HG03378 (cell line): ENCODE results near the gene PRG3.

ENCODE experiments used
- ATAC-seq: cut with Tn5 transposase; IDR thresholded peaks from one replicate; pipeline ENCODE4 v1.9.1; 2021; ENCODE audit warnings: mild to moderate bottlenecking, moderate library complexity; ENCODE audit not compliant: unreplicated experiment

The PRG3 gene

GRCh38 chr11:57380975-57381374 lies at the start of gene PRG3:
PRG3 (minus strand) TSS chr11:57381150; CDS start chr11:57380708, 442 bp downstream.
- no peak for ATAC-seq

- ATAC-seq, result no peak
Measured at GRCh38 chr11:57429946-57430345, 49.0 kb upstream of the PRG3 start.

- ATAC-seq, result no peak
Measured at GRCh38 chr11:57428643-57429042, 47.7 kb upstream of the PRG3 start.

GRCh38 chr11:57427727-57428082 lies 46.8 kb upstream of the PRG3 start:
- no peak for ATAC-seq

GRCh38 chr11:57426929-57427726 lies 46.2 kb upstream of the PRG3 start, which contains the start of gene SLC43A3:
SLC43A3 (minus strand) TSS chr11:57427121; CDS start chr11:57426172, 949 bp downstream.
- peak; percentile 41 for ATAC-seq

GRCh38 chr11:57426439-57426928 lies 45.5 kb upstream of the PRG3 start:
- ATAC-seq, result no peak

- no peak for ATAC-seq
Measured at GRCh38 chr11:57425565-57426438, 44.9 kb upstream of the PRG3 start.

GRCh38 chr11:57424792-57425564 lies 44.0 kb upstream of the PRG3 start:
- peak; percentile 96 for ATAC-seq

- ATAC-seq, result no peak
Measured at GRCh38 chr11:57424137-57424791, 43.3 kb upstream of the PRG3 start.

GRCh38 chr11:57422669-57423068 lies 41.7 kb upstream of the PRG3 start:
- ATAC-seq, result no peak

GRCh38 chr11:57421805-57422204 lies 40.9 kb upstream of the PRG3 start:
- no peak for ATAC-seq

GRCh38 chr11:57421066-57421465 lies 40.1 kb upstream of the PRG3 start:
- ATAC-seq, result no peak

- ATAC-seq, result no peak
Measured at GRCh38 chr11:57419146-57419545, 38.2 kb upstream of the PRG3 start.

- ATAC-seq, result no peak
Measured at GRCh38 chr11:57418131-57418530, 37.2 kb upstream of the PRG3 start.

GRCh38 chr11:57417056-57417455 lies 36.1 kb upstream of the PRG3 start:
- no peak for ATAC-seq

- ATAC-seq, result no peak
Measured at GRCh38 chr11:57416436-57416835, 35.5 kb upstream of the PRG3 start.

GRCh38 chr11:57414612-57415212 lies 33.8 kb upstream of the PRG3 start:
- no peak for ATAC-seq

GRCh38 chr11:57413681-57414080 lies 32.7 kb upstream of the PRG3 start:
- ATAC-seq, result no peak

GRCh38 chr11:57410287-57410686 lies 29.3 kb upstream of the PRG3 start:
- no peak for ATAC-seq
